ENCODE measurements around the gene AOPEP.

AOPEP gene

GRCh38 chr9:95078939-95079338 lies 352.4 kb downstream of the AOPEP start:
- no peak for TF ChIP-seq CTCF (IDR thresholded peaks at IDR 0.05; ENCODE audit: low read depth, low read length, missing control alignments)
- H3K4me3 ChIP-seq (replicated peaks; ENCODE audit: low read depth, low read length) = no peak overlapping the region
- no peak for DNase-seq (ENCODE audit: extremely low read depth, low read depth)

GRCh38 chr9:95079461-95079860 lies 353.0 kb downstream of the AOPEP start:
- H3K4me3 ChIP-seq (replicated peaks; ENCODE audit: low read depth, low read length) = no peak overlapping the region
- TF ChIP-seq CTCF (IDR thresholded peaks at IDR 0.05; ENCODE audit: low read depth, low read length, missing control alignments) = no peak
- DNase-seq (ENCODE audit: extremely low read depth, low read depth) = no peak

- no peak for DNase-seq (ENCODE audit: extremely low read depth, low read depth)
- TF ChIP-seq CTCF (IDR thresholded peaks at IDR 0.05; ENCODE audit: low read depth, low read length, missing control alignments) = no peak
Observed at GRCh38 chr9:95080961-95081647, 354.6 kb downstream of the AOPEP start.

GRCh38 chr9:95081998-95082397 lies 355.5 kb downstream of the AOPEP start:
- no peak for TF ChIP-seq CTCF (IDR thresholded peaks at IDR 0.05; ENCODE audit: low read depth, low read length, missing control alignments)
- DNase-seq (ENCODE audit: extremely low read depth, low read depth) = no peak
- no peak overlapping the region for H3K4me3 ChIP-seq (replicated peaks; ENCODE audit: low read depth, low read length)

More at GRCh38 chr9:95080961-95081647, 354.6 kb downstream of the AOPEP start:
- H3K4me3 ChIP-seq (replicated peaks; ENCODE audit: low read depth, low read length) = no peak overlapping the region

- DNase-seq (ENCODE audit: extremely low read depth, low read depth) = no peak
- no peak overlapping the region for H3K4me3 ChIP-seq (replicated peaks; ENCODE audit: low read depth, low read length)
- TF ChIP-seq CTCF (IDR thresholded peaks at IDR 0.05; ENCODE audit: low read depth, low read length, missing control alignments) = no peak
Observed at GRCh38 chr9:95082401-95083084, 356.0 kb downstream of the AOPEP start.

GRCh38 chr9:95083086-95083768 lies 356.7 kb downstream of the AOPEP start:
- no peak overlapping the region for H3K4me3 ChIP-seq (replicated peaks; ENCODE audit: low read depth, low read length)
- TF ChIP-seq CTCF (IDR thresholded peaks at IDR 0.05; ENCODE audit: low read depth, low read length, missing control alignments) = no peak
- DNase-seq (ENCODE audit: extremely low read depth, low read depth) = no peak

Data from HFF-Myc (cell line).